GM21825 (cell line): ENCODE results near the gene TMEM212.
"Not testable (repeated sequence)": the region's sequence is repeated elsewhere in the genome, so short reads cannot be mapped to it uniquely, and the experiment has no call there.

Experiments
- ATAC-seq: cut with Tn5 transposase; IDR thresholded peaks from one replicate; pipeline ENCODE4 v1.9.1; 2021; ENCODE audit warnings: mild to moderate bottlenecking, moderate library complexity; ENCODE audit not compliant: unreplicated experiment

TMEM212 gene

GRCh38 chr3:171854649-171855305, 11.6 kb downstream of the TMEM212 start:
- ATAC-seq, result no peak

- ATAC-seq, result not testable (repeated sequence)
These were observed 15.6 kb downstream of the TMEM212 start for GRCh38 chr3:171858770-171859169.

- no peak for ATAC-seq
These were observed 17.8 kb downstream of the TMEM212 start for GRCh38 chr3:171860830-171861535.

- ATAC-seq, result no peak
These were observed 19.2 kb downstream of the TMEM212 start for GRCh38 chr3:171862392-171862791.

DNA sequence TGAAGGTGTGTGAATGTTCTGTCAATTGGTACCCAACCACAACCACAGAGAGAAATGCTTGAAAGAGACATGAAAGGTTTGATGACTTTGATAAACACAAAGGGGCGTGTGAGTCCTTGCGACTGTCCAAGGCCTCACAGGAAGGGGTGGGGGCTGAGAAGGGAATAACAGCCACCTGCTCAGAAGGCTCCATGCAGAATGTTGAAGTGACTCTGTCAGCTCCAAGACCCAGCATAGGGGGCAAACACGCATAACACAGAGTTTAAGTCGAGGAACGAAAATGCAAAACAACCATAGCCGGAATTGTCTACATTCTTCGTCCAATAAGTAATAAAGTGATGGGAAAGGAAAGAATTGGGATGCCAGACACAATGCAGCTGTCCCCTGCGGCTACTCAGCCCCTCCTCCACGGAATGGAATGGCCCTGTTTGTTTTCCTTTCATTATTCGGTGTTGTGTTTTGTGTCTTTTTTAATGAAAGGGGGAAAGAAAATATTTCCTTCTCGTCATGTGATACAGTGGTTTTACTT, 19.9 kb downstream of the TMEM212 start:
- ATAC-seq, result no peak

DNA sequence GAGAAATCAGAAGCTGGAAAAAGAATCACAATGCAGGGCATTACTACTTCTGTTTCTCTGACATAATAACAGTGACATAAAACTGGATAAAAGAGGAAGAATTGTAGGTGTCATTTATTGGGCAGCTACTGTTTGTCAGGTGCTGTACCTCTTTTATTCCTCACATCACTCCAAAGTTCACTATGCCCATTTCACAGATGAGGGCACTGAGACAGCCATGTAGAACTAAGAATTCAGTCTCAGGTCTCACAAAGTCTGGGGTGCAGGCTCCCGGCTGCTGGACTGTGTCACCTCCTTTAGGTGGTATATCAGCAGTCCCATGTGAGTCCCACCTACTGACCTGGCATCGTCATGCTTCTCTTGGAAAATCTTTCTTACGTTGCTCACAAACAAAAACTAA, 20.8 kb downstream of the TMEM212 start:
- no peak for ATAC-seq

GRCh38 chr3:171865191-171865865, 22.2 kb downstream of the TMEM212 start:
- no peak for ATAC-seq

DNA sequence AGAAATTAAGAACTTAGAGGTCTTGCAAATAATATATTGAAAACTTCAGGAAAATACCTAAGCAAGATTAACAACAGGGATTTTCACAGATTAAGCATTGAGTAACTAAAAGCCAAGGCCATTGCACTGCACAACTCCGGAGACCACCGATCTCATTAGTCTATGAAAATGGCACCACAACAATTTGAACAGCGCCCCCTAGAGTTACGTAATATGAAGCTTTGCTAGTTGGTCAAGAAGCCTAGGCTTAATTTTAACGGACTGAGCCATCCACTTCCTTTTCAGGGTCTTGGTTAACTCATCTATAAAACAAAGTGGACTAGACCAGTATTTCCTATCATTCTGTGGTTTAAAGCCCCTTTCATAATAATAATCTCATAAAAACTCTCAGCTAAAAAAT, 24.8 kb downstream of the TMEM212 start:
- ATAC-seq, result no peak

GRCh38 chr3:171871392-171872274, 28.5 kb downstream of the TMEM212 start:
- no peak for ATAC-seq

DNA sequence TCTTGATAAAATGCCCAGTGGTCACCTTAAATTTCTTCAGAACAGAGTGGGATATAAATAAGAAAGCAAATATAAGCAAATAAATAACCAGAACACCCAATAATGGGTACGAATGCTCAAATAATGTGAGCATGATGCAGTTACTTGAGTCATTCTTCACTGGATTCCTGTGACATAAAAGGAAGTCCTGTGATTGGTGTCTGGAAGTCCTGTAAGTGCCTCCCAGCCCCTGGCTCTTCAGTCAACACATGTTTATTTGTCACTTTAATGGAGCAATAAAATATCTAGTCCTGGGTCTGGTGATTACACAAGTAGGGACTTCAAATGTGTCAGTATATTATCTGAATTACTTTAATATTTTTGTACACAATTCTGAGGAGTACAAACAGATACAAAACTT, 30.4 kb downstream of the TMEM212 start:
- no peak for ATAC-seq

DNA sequence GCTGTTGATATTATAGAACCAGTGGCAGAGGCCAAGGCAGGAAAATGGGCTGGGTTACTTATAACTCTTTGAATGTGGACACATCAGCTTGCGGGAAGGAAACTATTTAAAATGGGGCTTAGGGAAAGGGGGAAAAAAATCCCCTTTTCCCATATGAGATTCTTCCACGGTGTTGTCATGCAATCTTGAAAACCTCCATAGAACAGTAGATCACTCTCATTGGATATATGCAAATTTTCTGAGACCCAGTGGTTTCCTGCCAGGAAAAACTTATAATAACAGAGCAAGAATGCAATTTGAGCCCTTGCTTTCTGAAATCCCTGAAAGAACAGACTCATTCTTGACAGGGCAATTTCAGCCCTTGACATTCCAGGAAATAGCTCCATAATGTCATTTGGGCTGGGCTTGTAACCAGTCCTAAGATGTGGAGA, 31.1 kb downstream of the TMEM212 start:
- no peak for ATAC-seq

GRCh38 chr3:171874879-171875278, 31.7 kb downstream of the TMEM212 start:
- ATAC-seq, result no peak

DNA sequence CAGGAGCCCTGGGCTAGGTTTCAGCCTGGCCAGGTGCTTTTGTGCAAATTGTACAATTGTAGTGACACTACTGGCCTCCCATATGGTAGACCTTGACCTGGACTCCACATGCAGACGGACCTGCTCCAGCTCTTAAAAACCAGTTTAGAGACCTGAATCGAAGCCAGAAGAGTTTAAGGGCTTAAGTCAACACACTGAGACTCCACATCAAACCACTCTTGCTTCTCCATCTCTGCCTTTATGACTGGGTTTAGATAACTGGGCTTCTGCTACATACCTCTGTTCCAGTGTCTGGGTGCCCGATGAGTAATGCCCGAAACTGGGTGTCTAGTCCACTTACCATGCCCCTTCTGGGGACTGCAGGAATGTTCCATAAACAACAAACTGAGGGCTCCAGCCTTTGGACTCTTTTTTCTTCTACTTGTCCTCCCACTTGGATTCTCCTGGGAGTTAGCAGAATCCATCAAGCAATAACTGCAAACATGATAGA, 32.8 kb downstream of the TMEM212 start:
- no peak for ATAC-seq

- no peak for ATAC-seq
These were observed 33.6 kb downstream of the TMEM212 start for GRCh38 chr3:171876680-171877147.

GRCh38 chr3:171878461-171879225, 35.5 kb downstream of the TMEM212 start:
- no peak for ATAC-seq

GRCh38 chr3:171879472-171879871, 36.3 kb downstream of the TMEM212 start:
- no peak for ATAC-seq

GRCh38 chr3:171880101-171880870, 37.1 kb downstream of the TMEM212 start:
- ATAC-seq, result no peak

GRCh38 chr3:171881251-171881650, 38.1 kb downstream of the TMEM212 start:
- ATAC-seq, result no peak
